Chondrocyte (in vitro differentiated cells): ENCODE results near the gene FGD1. TPM values are rescaled to one million over a fixed set of nuclear protein-coding genes. Genes with fewer than 3 reads are reported as not detected.

ENCODE experiments used
- DNase-seq: peaks from one replicate; pipeline ENCODE4 v3.0.0; 2021; ENCODE audit warnings: mixed read lengths, low spot score
- H3K27ac Mint-ChIP-seq: one replicate; pipeline ENCODE4 v1.8.0; 2021; ENCODE audit warnings: mild to moderate bottlenecking, moderate library complexity, mixed read lengths; ENCODE audit not compliant: unreplicated experiment
- H3K27me3 Mint-ChIP-seq: 2 replicates; pipeline ENCODE4 v1.8.0; 2021; ENCODE audit warnings: low read depth, mixed read lengths
- H3K36me3 Mint-ChIP-seq: 2 replicates; pipeline ENCODE4 v1.8.0; 2021; ENCODE audit warnings: low read depth, mixed read lengths
- H3K4me1 Mint-ChIP-seq: 2 replicates; pipeline ENCODE4 v1.8.0; 2021; ENCODE audit warnings: low read depth, mild to moderate bottlenecking, mixed read lengths
- H3K4me3 Mint-ChIP-seq: one replicate; pipeline ENCODE4 v1.8.0; 2021; ENCODE audit warnings: mild to moderate bottlenecking, moderate library complexity, mixed read lengths; ENCODE audit not compliant: unreplicated experiment
- H3K9me3 Mint-ChIP-seq: 2 replicates; pipeline ENCODE4 v1.8.0; 2021; ENCODE audit warnings: low read depth, mixed read lengths
- CTCF ChIP-seq: fragments of 200-600 bp; sonication (generic); IDR thresholded peaks from 2 replicates; pipeline ENCODE4 v1.5.0; 2021; ENCODE audit warnings: antibody characterized with exemption, mild to moderate bottlenecking, moderate library complexity
- total RNA-seq: library from RNA; stranded (reverse); gene quantifications from 3 replicates; pipeline ENCODE4 v1.2.1, GENCODE V29; 2021

Gene FGD1
- total RNA-seq, 1 donor from 2014 or later = 21.0 TPM

- no peak overlapping the region for H3K4me3 Mint-ChIP-seq
- H3K9me3 Mint-ChIP-seq = peaks cover 5% of the 10 kb centered on the region
- no peak for TF ChIP-seq CTCF
- no peaks in the 10 kb centered on the region for H3K27me3 Mint-ChIP-seq
- no peaks in the 10 kb centered on the region for H3K4me1 Mint-ChIP-seq
- no peaks in the 10 kb centered on the region for H3K36me3 Mint-ChIP-seq
- no peak for DNase-seq
- H3K27ac Mint-ChIP-seq = no peak overlapping the region
Observed at GRCh38 chrX:54415534-54416350, 80.3 kb downstream of the FGD1 start.

GRCh38 chrX:54413753-54414152 is 82.3 kb downstream of the FGD1 start:
- H3K4me3 Mint-ChIP-seq = no peak overlapping the region
- no peak overlapping the region for H3K27ac Mint-ChIP-seq
- no peak for DNase-seq
- no peaks in the 10 kb centered on the region for H3K36me3 Mint-ChIP-seq
- H3K27me3 Mint-ChIP-seq = no peaks in the 10 kb centered on the region
- H3K4me1 Mint-ChIP-seq = peaks cover 6% of the 10 kb centered on the region
- TF ChIP-seq CTCF = no peak
- peaks cover 5% of the 10 kb centered on the region for H3K9me3 Mint-ChIP-seq

- Mint-ChIP-seq H3K36me3 (no peaks in the 10 kb centered on the region), H3K9me3 (peaks cover 2% of the 10 kb centered on the region), H3K4me1 (peaks cover 7% of the 10 kb centered on the region), H3K27ac (no peak overlapping the region), H3K27me3 (no peaks in the 10 kb centered on the region), H3K4me3 (no peak overlapping the region)
- TF ChIP-seq CTCF = no peak
- no peak for DNase-seq
Observed at GRCh38 chrX:54411732-54412131, 84.3 kb downstream of the FGD1 start.

- no peaks in the 10 kb centered on the region for H3K36me3 Mint-ChIP-seq
- no peak for DNase-seq
Observed at GRCh38 chrX:54407266-54407665, 88.8 kb downstream of the FGD1 start.

GRCh38 chrX:54397113-54397512 is 98.9 kb downstream of the FGD1 start:
- H3K9me3 Mint-ChIP-seq = peaks cover 9% of the 10 kb centered on the region
- DNase-seq = no peak
- no peak overlapping the region for H3K4me3 Mint-ChIP-seq
- H3K27me3 Mint-ChIP-seq = no peaks in the 10 kb centered on the region
- TF ChIP-seq CTCF = no peak
- H3K27ac Mint-ChIP-seq = peak overlapping the region; percentile 49
- H3K36me3 Mint-ChIP-seq = no peaks in the 10 kb centered on the region
- H3K4me1 Mint-ChIP-seq = peaks cover 2% of the 10 kb centered on the region

More at GRCh38 chrX:54407266-54407665, 88.8 kb downstream of the FGD1 start:
- Mint-ChIP-seq H3K27me3 (no peaks in the 10 kb centered on the region), H3K4me3 (no peak overlapping the region), H3K4me1 (peaks cover 7% of the 10 kb centered on the region), H3K27ac (peak overlapping the region; percentile 10), H3K9me3 (peaks cover 8% of the 10 kb centered on the region)
- no peak for TF ChIP-seq CTCF

Other genes starting within 250 kb of the FGD1 start
- 5.7 to 6.0 TPM (median 5.7 TPM) in 3 replicates for gene WNK3, start 138.2 kb downstream of the FGD1 start, total RNA-seq
- 21.5 to 30.0 TPM (median 23.8 TPM) in 3 replicates for gene TSR2, start 55.8 kb downstream of the FGD1 start, total RNA-seq
- 42.0 to 58.1 TPM (median 45.2 TPM) in 3 replicates for gene GNL3L, start 34.0 kb upstream of the FGD1 start, total RNA-seq